Measurements from ENCODE around the gene SYT7.

The SYT7 gene

GRCh38 chr11:61534933-61535839 lies 45.7 kb downstream of the SYT7 start:
- DNase-seq, result no peak

GRCh38 chr11:61534025-61534932 lies 46.6 kb downstream of the SYT7 start:
- DNase-seq, result no peak

GRCh38 chr11:61533401-61533800 lies 47.5 kb downstream of the SYT7 start:
- DNase-seq, result no peak

- no peak for DNase-seq
These were observed 47.9 kb downstream of the SYT7 start for GRCh38 chr11:61533039-61533375.

GRCh38 chr11:61532134-61533038 lies 48.5 kb downstream of the SYT7 start:
- no peak for DNase-seq

GRCh38 chr11:61531044-61531443 lies 49.8 kb downstream of the SYT7 start:
- DNase-seq, result no peak

GRCh38 chr11:61529537-61530225 lies 51.2 kb downstream of the SYT7 start:
- no peak for DNase-seq

GRCh38 chr11:61528114-61528513 lies 52.8 kb downstream of the SYT7 start:
- no peak for DNase-seq

GRCh38 chr11:61526956-61527731 lies 53.7 kb downstream of the SYT7 start:
- DNase-seq, result no peak

GRCh38 chr11:61526229-61526628 lies 54.6 kb downstream of the SYT7 start:
- no peak for DNase-seq

- no peak for DNase-seq
These were observed 55.8 kb downstream of the SYT7 start for GRCh38 chr11:61524963-61525587.

GRCh38 chr11:61524446-61524845 lies 56.4 kb downstream of the SYT7 start:
- no peak for DNase-seq

GRCh38 chr11:61522881-61523280 lies 58.0 kb downstream of the SYT7 start:
- no peak for DNase-seq

GRCh38 chr11:61518032-61518795 lies 62.7 kb downstream of the SYT7 start:
- DNase-seq, result no peak

GRCh38 chr11:61516675-61517572 lies 64.0 kb downstream of the SYT7 start:
- DNase-seq, result no peak

GRCh38 chr11:61516191-61516590 lies 64.7 kb downstream of the SYT7 start:
- DNase-seq, result no peak

GRCh38 chr11:61515686-61516085 lies 65.2 kb downstream of the SYT7 start:
- DNase-seq, result no peak

GRCh38 chr11:61514050-61514917 lies 66.6 kb downstream of the SYT7 start:
- no peak for DNase-seq
